ENCODE data around the gene FAM114A1.
A peak's percentile ranks its signal among the peaks of the same experiment; 100 is the strongest.
"Not testable (repeated sequence)": the region's sequence is repeated elsewhere in the genome, so short reads cannot be mapped to it uniquely, and the experiment has no call there.

FAM114A1 gene

DNA sequence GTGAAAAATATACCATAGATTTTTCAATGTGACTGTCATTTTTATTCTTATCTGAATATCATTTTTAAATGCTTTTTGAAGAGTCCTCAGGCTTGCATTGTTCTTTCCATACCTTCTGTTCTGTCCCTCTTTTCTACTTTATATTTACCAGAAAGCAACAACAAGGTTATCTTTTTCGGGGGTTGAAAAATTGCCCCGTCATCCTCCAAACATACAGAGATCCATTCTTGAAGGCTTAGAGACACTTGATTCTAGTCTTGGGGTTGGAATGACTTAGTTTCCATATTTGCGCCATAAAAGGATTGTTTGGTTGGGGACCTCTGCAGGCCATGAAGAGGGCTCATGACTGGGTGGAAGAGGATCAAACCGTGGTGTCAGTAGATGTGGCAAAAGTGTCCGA lies 63.5 kb downstream of the FAM114A1 start:
- no peak for TF ChIP-seq CTCF (IDR thresholded peaks at IDR 0.05; ENCODE audit: control insufficient read depth, insufficient read depth, low read depth, low read length, missing control alignments)
- no peak overlapping the region for H3K4me3 ChIP-seq (ENCODE audit: control insufficient read depth, low read depth, low read length)
- DNase-seq (ENCODE audit: low read depth): no peak

DNA sequence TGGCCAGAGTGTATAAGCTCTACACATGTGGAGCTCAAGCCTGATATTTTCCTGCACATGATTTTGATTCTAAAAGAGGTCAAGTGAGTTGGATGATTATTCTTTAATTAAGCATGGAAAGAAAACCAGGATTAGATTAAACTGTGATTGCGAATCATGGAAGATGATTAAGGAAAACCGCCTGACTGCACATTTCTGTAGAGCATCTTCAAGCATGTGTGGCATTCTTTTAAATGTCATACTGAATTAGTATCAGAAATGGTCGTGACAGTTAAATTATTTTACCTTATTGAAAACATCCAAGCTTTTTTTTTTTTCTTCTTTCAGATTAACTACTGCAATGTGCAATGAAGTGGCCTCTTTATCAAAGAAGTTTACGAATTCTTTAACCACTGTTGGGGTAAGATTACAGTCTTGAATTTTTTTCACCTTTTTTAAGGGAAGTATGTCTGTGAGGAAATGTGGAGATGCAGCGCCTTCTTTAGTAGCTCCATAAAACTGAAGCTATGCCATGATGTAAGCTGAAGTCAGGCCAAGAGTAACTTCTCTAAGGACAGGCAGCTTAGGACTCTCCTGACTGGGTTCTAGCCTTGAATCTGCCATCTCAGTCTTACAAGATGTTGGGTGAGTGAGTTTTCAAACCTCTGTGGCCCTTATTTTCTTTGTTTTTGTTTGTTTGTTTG lies 67.9 kb downstream of the FAM114A1 start:
- DNase-seq (ENCODE audit: low read depth): peak; percentile 32
- no peak for TF ChIP-seq CTCF (IDR thresholded peaks at IDR 0.05; ENCODE audit: control insufficient read depth, insufficient read depth, low read depth, low read length, missing control alignments)
- no peak overlapping the region for H3K4me3 ChIP-seq (ENCODE audit: control insufficient read depth, low read depth, low read length)

DNA sequence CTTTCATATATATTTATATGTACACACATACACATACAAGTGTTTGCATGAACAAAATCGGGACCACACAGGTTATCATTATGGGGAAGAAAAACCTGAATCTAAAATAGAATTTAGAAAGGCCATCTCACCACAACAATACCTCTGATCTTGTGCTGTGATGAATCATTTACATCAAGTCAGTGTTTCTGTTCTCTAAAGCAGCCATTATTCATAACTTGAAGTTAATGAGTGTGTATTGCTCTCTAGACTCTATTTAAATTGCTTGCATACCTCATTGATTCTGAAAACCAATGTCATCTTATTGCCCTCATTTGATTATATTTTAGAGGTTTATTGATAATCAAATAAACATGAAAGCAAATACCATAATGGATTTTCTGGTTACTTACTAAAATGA lies 71.6 kb downstream of the FAM114A1 start:
- H3K4me3 ChIP-seq (ENCODE audit: control insufficient read depth, low read depth, low read length): no peak overlapping the region
- no peak for TF ChIP-seq CTCF (IDR thresholded peaks at IDR 0.05; ENCODE audit: control insufficient read depth, insufficient read depth, low read depth, low read length, missing control alignments)
- DNase-seq (ENCODE audit: low read depth): no peak

DNA sequence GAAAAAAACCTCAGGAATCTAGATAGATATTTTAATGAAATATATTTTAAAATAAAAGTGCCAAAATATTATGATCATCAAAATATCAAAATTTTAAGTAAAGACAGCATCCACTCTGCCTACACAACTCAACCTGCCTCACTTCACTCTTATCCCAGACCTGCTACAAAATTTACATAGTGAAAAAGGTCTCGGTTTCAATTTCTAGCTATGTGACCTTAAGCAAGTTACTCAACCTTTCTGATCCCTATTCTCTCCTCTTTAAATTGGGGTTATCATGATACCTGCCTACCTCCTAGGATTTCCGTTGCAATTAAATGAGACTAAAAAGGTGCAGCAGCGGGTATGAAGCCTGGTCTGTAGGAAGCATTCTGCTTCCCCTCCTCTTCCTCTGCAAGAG lies 72.9 kb downstream of the FAM114A1 start:
- TF ChIP-seq CTCF (IDR thresholded peaks at IDR 0.05; ENCODE audit: control insufficient read depth, insufficient read depth, low read depth, low read length, missing control alignments): no peak
- no peak for DNase-seq (ENCODE audit: low read depth)
- H3K4me3 ChIP-seq (ENCODE audit: control insufficient read depth, low read depth, low read length): no peak overlapping the region

GRCh38 chr4:38941906-38942305 lies 74.3 kb downstream of the FAM114A1 start:
- not testable (repeated sequence) for H3K4me3 ChIP-seq (ENCODE audit: control insufficient read depth, low read depth, low read length); DNase-seq (ENCODE audit: low read depth)

DNA sequence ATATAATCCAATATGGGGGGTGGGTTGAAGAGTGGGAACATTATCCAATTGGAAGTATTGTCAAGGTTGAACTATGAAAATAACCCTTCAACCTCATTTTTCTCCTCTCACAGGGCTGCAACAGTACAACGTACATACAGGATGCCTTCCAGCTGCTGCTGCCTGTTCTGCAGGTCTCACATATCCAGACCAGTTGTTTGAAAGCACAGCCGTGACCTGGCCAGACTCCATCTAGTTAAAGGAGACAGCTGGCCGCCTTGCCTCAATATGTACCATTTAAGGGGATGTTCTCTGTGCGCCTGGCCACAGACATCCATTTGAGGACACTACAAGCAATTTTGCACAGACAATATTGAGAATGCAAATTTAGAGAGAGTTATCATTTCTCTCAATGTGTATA lies 75.7 kb downstream of the FAM114A1 start:
- TF ChIP-seq CTCF (IDR thresholded peaks at IDR 0.05; ENCODE audit: control insufficient read depth, insufficient read depth, low read depth, low read length, missing control alignments): no peak
- DNase-seq (ENCODE audit: low read depth): no peak
- no peak overlapping the region for H3K4me3 ChIP-seq (ENCODE audit: control insufficient read depth, low read depth, low read length)

- no peak overlapping the region for H3K4me3 ChIP-seq (ENCODE audit: control insufficient read depth, low read depth, low read length)
- DNase-seq (ENCODE audit: low read depth): no peak
- TF ChIP-seq CTCF (IDR thresholded peaks at IDR 0.05; ENCODE audit: control insufficient read depth, insufficient read depth, low read depth, low read length, missing control alignments): no peak
Measured at GRCh38 chr4:38944440-38944839, 76.8 kb downstream of the FAM114A1 start.
